Stimulated activated CD4-positive, alpha-beta T cell treated with anti-CD3 and anti-CD28 coated beads, Interleukin-12 subunit alpha, Interleukin-12 subunit beta, amount 100 ng/mL, for 4 hours (primary cell): ENCODE measurements around the gene P2RY1.

Experiments
- DNase-seq: peaks from one replicate; pipeline ENCODE4 v3.0.0-alpha.2; 2020

The P2RY1 gene

GRCh38 chr3:152834776-152835600, at the start of gene P2RY1:
Gene P2RY1, plus strand, starts transcription at chr3:152835131. Its CDS starts 652 bp downstream, at chr3:152835783.
- peak; percentile 6 for DNase-seq

- DNase-seq: no peak
Measured at GRCh38 chr3:152786977-152787681, 47.8 kb upstream of the P2RY1 start.

GRCh38 chr3:152790651-152791387, 44.1 kb upstream of the P2RY1 start:
- no peak for DNase-seq

- DNase-seq: no peak
Measured at GRCh38 chr3:152793969-152794368, 41.0 kb upstream of the P2RY1 start.

GRCh38 chr3:152797751-152798432, 37.0 kb upstream of the P2RY1 start:
- DNase-seq: no peak

GRCh38 chr3:152811974-152812760, 22.8 kb upstream of the P2RY1 start:
- DNase-seq: no peak

- no peak for DNase-seq
Measured at GRCh38 chr3:152817400-152817799, 17.5 kb upstream of the P2RY1 start.

- no peak for DNase-seq
Measured at GRCh38 chr3:152818027-152818426, 16.9 kb upstream of the P2RY1 start.

GRCh38 chr3:152823173-152823572, 11.8 kb upstream of the P2RY1 start:
- DNase-seq: no peak

- no peak for DNase-seq
Measured at GRCh38 chr3:152823781-152824180, 11.2 kb upstream of the P2RY1 start.

GRCh38 chr3:152825566-152825965, 9.4 kb upstream of the P2RY1 start:
- DNase-seq: no peak

GRCh38 chr3:152826476-152826875, 8.5 kb upstream of the P2RY1 start:
- DNase-seq: no peak

- no peak for DNase-seq
Measured at GRCh38 chr3:152827313-152827712, 7.6 kb upstream of the P2RY1 start.

GRCh38 chr3:152828075-152828840, 6.7 kb upstream of the P2RY1 start:
- no peak for DNase-seq

- no peak for DNase-seq
Measured at GRCh38 chr3:152830245-152830644, 4.7 kb upstream of the P2RY1 start.

- DNase-seq: no peak
Measured at GRCh38 chr3:152832046-152832445, 2.9 kb upstream of the P2RY1 start.

GRCh38 chr3:152833089-152833488, 1.8 kb upstream of the P2RY1 start:
- DNase-seq: no peak

GRCh38 chr3:152834191-152834775, 648 bp upstream of the P2RY1 start:
- no peak for DNase-seq

- DNase-seq: peak; percentile 0
Measured at GRCh38 chr3:152835601-152836102, 721 bp downstream of the P2RY1 start.

GRCh38 chr3:152836269-152836668, 1.3 kb downstream of the P2RY1 start:
- no peak for DNase-seq

GRCh38 chr3:152839511-152839910, 4.6 kb downstream of the P2RY1 start:
- no peak for DNase-seq
